T follicular helper cell (primary cell): ENCODE data around the gene SPRN.

Source experiments
- DNase-seq: peaks from one replicate; pipeline ENCODE4 v3.0.0-alpha.2; 2020; ENCODE audit warnings: low read depth

SPRN gene

GRCh38 chr10:133405844-133406527, 18.4 kb downstream of the SPRN start:
- no peak for DNase-seq

DNA sequence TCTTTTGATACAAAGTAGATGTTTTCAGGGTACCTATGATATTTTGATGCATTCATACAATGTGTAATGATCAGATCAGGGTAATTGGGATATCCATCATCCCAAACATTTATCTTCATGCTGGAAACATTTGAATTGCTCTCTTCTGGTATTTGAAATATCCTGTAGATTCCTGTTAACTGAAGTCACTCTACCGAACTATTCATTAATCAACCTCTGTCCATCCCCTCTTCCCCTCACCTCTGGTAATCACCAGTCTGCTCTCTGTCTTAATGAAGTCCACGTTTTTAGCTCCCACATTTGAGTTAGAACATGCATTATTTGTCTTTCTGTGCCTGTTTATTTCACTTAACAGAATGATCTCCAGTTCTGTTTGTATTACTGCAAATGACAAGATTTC, 19.2 kb downstream of the SPRN start:
- DNase-seq = no peak

- DNase-seq = no peak
Measured at GRCh38 chr10:133403784-133404183, 20.6 kb downstream of the SPRN start.

- DNase-seq = no peak
Measured at GRCh38 chr10:133403359-133403758, 21.1 kb downstream of the SPRN start.

DNA sequence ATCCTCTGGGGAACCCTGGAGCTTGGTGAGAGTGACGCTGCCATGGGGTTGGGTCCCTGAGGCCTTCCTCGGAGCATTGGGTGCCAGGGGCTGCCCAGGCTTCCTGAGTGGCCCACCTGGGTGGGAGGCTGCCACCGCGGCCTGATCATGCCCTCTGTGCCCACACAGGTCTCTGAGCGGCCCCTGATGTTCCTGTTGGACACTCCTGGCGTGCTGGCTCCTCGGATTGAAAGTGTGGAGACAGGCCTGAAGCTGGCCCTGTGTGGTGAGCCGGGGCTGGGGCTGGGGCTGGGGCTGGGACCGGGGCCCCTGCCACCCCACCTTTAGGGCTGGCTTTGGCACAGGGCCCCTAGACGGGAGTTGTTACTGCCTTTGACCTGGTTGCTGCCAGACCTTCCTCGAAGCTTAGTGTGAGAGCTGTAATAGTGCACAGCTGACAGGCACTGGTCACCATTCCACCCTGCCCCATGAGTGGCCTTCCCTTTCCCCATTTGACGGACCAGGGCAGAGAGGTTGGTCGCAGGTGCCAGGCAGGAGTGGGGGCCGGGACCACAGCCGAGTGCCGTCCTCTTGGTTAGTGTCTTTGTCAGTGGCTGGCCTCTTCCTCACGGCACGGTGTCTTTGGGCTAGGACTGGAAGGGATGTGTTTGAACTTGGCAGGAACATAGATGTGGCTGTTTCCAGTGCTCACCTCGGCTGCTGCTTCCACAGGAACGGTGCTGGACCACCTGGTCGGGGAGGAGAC, 22.3 kb downstream of the SPRN start:
- DNase-seq = no peak

GRCh38 chr10:133401500-133401899, 22.9 kb downstream of the SPRN start:
- no peak for DNase-seq

- DNase-seq = no peak
Measured at GRCh38 chr10:133400624-133401424, 23.6 kb downstream of the SPRN start.

GRCh38 chr10:133399123-133399601, 25.3 kb downstream of the SPRN start:
- DNase-seq = no peak

- DNase-seq = no peak
Measured at GRCh38 chr10:133397938-133398337, 26.5 kb downstream of the SPRN start.

DNA sequence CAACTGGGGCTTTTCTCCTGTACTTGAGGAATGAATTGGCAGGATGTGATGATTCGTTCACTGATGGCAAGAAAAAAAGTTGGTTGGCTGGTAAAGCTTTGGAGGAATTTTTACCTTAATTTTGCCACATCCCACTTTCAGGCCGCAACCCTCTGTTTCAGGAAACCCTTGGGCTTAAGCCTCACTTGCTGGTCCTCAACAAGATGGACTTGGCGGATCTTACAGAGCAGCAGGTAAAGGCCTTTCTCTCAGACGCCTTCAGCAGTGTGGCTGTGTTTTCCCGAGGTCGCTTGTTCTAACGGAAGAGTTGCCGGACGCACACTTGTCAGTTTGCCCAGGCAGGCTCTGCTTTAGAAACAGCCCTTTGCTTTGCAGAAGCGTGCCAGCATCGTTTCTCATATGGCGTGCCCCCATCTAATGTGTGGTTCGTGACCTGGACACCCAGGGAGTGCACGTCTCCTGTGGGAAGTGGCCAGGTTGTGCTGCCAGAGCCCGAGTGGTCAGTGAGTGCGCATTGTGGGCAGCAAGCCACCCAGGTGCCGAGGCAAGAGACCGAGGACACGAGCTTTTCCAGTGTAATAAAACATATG, 28.3 kb downstream of the SPRN start:
- no peak for DNase-seq

- no peak for DNase-seq
Measured at GRCh38 chr10:133394801-133395221, 29.6 kb downstream of the SPRN start.

DNA sequence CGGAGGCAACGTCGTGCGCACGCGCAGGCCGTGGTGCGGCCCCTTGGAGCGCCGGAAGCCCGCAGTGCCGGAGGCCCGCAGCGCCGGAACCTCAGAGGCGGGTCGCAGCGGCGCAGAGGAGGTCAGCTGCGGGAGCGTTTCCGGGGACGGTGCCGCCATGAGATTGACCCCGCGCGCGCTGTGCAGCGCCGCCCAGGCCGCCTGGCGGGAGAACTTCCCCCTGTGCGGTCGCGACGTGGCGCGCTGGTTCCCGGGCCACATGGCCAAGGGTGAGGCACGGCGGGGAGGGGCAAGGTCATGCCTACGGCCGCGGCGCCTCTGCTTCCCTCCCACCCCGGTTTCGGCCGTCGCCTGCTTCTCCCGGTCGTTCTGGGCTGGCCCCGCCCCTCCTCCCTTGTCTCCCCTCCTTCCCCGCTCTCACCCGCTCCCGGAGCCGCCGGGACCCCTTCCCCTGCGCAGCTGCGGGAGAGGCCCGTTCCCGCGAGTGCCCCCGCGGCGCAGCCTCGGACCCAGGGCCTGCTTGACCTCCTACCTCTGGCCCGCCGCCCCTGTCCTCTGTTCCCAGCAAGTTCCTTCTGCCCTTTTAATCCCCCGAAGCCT, 30.3 kb downstream of the SPRN start, which contains the start of gene MTG1:
Gene MTG1 (plus strand): TSS at position 94 of the 600 bp plus-strand sequence. CDS start 64 bp downstream, at position 158.
- peak; percentile 87 for DNase-seq

- no peak for DNase-seq
Measured at GRCh38 chr10:133393401-133394063, 30.9 kb downstream of the SPRN start.

GRCh38 chr10:133391761-133392518, 32.5 kb downstream of the SPRN start:
- no peak for DNase-seq

GRCh38 chr10:133391249-133391635, 33.2 kb downstream of the SPRN start:
- no peak for DNase-seq

DNA sequence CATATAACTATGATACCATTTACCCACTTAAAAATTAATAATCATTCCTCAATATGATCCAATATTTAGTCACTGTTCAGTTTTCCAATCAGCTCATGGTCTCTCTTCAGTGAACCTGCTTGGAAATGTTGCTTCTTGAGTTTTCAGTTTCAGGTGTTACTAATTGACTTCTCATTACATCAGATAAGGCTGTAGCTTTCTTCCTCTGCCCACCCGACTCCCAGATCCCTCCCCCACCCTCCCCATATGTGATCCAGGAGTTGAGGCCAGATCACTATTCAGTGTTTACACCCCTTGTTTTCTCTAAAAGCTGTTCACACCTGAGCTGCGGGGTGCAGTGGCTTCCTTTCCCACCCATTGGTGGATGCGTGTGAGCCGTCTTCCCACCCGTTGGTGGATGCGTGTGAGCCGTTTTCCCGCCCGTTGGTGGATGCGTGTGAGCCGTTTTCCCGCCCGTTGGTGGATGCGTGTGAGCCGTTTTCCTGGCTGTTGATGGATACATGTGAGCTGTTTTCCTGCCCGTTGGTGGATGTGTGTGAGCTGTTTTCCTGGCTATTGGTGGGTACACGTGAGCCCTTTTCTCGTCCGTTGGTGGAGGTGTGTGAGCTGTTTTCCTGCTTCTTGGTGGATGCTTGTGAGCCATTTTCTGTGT, 33.7 kb downstream of the SPRN start:
- no peak for DNase-seq

- DNase-seq = no peak
Measured at GRCh38 chr10:133388973-133389818, 35.2 kb downstream of the SPRN start.

- DNase-seq = no peak
Measured at GRCh38 chr10:133388236-133388972, 36.0 kb downstream of the SPRN start.
